GM18867 (cell line): ENCODE results near the gene TMEM256.

Experiments
- ATAC-seq: cut with Tn5 transposase; IDR thresholded peaks from one replicate; pipeline ENCODE4 v1.9.1; 2021; ENCODE audit warnings: mild to moderate bottlenecking, moderate library complexity; ENCODE audit not compliant: unreplicated experiment

TMEM256 gene

DNA sequence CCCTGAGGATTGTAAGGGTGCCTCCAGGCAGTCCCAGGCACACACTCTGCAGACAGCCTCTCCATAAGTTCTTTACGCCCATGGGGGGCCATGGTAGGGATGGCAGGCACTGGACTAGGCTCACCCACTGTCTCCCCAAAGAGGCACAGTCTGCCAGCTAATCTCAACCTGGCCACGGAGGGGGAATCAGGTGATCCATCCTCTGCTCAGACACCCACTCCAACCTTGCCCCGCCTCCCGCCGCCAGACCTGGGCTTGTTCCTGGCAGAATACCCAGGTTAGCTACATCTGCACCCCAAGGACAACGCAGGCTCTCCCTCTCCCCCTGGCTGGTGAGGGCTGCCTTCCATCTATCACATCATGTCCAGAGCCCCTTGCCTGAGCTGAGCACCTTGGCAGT, 5.0 kb upstream of the TMEM256 start:
- ATAC-seq = no peak

DNA sequence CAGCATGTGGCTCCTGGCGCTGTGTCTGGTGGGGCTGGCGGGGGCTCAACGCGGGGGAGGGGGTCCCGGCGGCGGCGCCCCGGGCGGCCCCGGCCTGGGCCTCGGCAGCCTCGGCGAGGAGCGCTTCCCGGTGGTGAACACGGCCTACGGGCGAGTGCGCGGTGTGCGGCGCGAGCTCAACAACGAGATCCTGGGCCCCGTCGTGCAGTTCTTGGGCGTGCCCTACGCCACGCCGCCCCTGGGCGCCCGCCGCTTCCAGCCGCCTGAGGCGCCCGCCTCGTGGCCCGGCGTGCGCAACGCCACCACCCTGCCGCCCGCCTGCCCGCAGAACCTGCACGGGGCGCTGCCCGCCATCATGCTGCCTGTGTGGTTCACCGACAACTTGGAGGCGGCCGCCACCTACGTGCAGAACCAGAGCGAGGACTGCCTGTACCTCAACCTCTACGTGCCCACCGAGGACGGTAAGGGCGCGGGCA, 4.4 kb upstream of the TMEM256 start:
- no peak for ATAC-seq

DNA sequence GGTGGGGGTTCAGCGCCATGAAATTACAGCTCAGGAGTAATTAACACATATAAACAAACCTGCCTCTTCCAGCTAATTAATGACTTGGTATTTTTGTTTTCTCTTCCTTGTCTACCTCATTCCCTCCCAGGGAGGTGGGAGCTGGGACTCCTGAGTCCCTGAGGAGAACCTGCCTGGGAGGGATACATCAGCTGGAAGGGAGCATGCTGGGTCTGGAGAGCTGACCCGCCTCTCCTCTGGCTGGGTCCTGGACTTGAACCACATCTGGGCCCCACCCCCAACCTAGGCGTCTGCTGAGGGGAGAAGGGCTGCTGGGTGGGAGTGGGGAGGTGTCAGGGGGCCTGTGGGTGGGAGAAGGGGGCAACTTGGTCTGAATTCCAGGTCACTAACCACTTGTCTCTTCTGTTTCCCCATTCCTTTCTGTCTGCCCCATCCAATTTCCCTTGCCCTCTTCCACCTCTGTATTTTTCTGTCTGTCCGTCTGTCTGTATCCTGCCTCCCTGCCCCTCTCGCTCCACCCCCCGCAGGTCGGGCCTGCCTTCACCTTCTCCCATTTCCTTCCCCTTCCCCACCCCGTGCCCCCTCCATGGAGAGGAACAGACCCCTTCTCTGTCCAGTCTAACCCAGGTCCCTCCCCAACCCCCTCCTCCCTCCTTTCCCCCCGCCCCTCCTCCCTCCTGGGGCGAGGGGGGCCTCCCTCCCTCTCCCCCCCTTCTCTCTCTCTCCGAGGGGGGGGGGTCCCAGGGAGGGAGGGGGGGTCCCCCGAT, 3.8 kb upstream of the TMEM256 start, which contains the start of gene NLGN2:
Gene NLGN2, plus strand, starts transcription at position 361 of the 767 bp plus-strand sequence. CDS start 411 bp downstream, outside the sequence.
- ATAC-seq = no peak

DNA sequence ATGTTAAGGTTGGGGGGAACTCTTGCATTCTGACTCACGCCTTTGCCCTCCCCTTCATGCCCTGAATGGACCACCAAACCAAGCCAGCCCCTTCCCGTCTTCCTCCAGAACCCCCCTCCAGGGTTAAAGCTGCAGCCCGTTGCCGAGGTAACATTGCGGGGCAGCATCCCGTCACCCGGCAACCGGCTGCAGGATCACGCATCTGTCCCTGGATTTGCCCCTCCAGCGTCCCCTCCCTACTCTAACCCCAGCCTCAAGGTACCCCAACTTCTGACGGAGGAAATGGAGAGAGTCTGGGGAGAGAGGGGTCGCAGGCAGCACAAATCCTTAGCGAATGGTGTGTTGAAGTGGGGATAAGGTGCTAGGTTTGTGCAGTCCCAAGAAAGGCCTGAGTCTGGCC, 3.2 kb upstream of the TMEM256 start:
- no peak for ATAC-seq

DNA sequence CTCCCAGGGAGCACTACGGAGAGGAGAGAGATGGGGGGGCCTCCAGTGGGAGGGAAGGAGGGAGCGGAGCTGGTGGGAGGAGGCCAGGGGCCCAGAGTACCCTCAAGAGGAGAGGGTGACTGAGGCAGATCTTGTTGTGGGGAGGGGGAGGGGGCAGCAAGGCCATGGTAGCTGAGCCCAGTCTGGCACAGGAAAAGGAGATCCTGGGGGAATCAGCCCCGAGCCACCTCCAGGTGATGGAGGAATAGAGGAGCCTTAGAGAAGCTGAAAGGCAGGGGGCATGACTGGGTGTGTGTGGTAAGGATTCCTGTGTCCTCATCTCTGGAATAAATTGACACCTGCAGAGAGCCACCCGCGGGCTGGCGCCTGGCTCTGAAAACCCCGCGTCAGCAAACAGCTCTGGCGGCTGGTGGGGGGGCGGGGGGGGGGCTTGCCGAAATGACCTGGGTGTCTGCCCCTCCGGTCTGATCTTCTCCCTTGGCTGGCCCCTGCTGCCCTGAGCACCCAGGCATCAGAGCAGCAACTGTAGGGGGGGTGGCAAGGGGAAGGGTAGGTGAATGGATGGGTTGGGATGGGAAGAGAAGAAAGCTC, 2.4 kb upstream of the TMEM256 start:
- ATAC-seq = no peak

DNA sequence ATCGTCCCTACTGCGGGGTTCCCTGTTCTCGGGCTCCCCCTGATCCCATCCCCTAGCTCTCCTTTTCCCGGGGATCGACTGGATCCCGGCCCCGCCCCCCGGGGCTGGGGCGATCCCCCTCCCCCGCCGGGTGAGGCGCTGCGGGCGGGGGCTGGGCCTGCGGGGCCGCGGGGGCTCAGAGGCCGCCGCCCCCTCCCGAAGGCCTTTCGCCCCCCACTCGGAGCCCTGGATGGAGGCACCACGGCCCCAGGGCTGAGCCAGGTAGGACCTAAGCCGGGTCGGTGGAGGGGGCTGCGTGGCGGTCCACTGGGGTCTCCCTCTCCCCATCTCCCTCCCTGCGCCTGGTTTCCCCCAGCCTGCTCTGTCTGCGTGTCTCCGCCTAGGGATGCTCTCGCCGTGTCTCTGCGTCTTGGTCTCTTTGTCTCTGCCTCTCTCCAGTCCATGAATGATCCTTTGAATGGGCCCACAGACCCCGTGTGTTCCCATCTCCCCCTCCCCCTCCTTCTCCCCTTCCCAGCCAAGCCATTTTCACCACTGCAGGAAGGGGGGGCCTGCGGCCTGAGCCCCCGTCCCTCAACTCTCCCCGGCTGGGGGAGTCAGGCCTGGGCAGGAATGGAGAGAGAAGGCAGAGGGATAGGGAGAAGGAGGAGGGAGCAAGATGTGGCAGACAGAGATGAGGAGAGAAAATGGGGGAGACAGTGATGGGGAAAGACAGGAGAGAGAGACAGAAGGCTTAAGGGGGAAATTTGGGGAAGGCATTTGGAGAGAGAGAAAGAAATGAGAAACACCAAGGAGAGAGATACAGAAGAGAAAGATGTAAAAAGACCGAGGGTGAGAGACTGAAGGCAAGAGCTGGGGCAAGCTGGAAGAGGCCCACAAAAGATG, 1.7 kb upstream of the TMEM256 start:
- ATAC-seq = no peak

DNA sequence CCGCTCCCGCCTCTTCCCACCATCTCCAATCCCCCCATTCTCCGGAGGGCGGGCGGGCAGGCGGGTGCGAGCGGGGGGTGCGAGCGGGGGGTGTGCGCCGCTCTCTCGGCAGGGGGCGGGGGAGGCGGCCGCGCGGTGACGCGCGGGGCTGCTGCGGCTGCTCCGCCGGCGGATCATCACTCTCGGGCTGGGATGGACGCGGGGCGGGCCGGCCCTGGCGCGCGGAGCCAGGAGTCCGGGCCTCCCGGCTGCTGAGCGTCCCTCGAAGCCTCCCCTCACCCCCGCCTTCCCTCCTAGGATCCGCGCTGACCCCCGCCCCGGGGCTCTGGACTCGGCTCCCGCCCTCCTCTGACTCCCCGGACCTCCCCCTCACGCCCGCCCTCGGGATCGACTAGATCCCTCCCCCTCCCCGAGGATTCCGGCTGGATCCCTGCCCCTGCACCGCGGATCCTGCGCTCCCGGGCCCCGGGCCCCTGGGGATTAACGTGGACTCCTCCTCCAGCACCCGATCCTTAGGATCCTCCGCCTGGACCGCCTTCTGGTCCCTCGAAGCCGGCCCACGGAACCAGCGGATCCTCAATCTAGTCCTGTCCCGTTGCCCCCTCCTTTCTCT, 946 bp upstream of the TMEM256 start:
- ATAC-seq = peak; percentile 20

DNA sequence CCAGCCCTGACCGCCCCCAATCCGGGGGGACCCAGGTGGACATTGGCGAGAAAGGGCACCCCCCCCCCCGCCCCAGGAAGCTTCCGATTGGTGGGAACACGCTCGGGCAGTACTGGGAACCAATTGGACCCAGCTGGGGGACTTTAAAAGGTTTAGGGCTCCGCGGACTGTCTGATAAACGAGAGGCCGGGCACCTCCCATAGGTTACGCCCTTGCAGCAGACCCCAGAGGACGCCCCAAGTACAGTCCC, 245 bp downstream of the TMEM256 start:
- no peak for ATAC-seq

DNA sequence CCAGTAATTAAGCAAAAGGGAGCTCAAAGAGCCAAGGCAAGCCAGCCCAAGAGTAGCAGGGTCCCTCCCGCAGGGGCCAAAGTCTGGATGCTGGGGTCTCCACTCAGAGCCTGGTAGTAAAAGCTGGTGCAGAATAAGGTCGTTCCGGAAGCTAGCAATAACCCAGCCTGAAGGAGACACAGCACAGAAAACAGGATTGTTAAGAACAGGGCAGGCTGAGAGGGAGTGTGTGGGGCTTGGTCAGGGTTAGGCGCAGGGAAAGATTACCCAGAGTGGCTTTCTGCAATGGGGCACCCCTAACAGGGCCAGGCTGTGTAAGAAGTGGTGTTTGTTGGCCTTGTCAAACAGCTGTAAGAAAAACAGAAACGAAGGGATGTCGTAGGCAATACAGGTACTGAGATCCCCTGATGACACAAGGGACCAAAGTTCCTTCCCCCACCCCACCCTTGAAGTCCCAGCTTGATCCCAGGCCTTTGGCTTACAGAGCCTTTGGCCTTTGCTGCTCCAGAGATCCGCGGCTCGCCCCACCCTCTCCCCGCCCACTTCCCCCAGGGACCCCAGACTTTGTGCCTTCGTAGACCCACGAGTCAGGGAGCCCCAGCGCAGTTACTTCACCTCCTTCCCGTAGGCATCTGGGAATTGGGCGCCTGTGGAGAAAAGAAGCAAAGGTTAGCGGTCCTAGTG, 712 bp downstream of the TMEM256 start:
- ATAC-seq = no peak

DNA sequence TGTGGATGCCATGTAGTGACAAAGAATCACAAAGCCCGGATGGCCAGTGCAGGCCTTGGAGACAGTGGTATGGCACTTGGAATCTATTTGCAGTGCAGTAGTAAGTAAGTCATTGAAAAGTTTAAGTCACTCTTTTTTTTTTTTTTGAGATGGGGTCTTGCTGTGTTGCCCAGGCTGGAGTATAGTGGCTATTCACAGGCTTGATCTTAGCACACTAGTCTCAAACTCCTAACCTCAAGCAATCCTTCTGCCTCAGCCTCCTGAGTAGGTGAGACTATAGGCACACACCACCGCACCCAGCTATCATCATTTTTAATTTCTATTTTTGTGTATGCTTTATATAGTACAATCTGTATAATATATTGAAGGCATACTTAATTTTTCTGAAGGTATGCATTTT, 5.3 kb downstream of the TMEM256 start:
- no peak for ATAC-seq

DNA sequence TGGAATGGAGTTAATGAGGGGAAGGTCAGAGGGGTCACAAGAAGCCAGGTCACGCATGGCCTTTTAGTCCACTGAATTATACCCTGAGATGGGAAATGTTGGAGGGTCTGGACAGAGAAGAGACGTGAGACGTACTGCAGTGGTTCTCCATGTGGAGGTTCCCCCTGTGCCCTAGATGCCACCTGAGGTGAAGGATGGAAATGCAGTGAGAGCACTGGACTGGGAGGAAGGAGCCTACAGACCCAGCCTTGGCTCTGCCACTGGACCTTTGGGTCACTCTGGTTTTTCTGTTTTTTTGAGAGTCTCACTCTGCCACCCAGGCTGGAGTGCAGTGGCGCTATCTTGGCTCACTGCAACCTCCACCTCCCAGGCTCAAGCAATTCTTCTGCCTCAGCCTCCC, 7.8 kb downstream of the TMEM256 start:
- ATAC-seq = no peak

DNA sequence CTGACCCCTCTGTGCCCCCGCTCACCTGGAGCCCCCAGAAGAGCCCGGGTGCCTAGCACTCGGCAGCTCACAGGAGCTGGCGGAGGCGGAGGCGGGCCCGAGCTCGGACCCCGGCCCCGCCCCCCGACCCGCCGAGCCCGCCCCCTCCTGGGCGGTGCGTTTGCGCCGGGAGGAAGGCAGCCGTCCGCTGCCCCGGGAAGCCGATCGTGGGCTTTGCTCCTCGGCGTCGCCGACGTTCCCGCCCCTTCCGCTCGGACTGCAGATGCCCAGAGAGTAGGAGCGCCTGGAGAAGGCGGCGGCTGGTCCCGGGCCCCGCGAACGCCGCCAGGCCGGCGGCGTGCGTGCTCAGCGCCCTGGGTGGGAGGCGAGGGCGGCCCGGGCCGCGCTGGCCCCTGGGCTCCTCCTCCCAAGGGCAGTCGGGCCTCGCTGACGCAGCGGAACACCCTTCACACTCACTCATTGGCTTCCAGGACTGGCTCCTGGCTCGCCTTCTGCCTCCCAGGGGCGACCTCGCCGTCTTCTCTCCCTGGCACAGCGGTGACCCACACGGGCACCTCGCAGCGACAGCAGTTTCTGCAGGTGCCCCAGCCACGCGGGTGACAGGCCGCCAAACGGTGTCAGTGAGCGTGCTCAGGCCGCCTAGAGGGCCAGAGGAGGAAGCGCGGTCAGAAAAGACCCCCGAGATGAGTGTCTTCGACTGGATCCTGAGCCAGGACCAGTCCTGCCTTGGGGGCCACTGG, 9.3 kb downstream of the TMEM256 start, which contains the start of gene PLSCR3:
Gene PLSCR3, minus strand, starts transcription at position 74 of the 740 bp plus-strand sequence. CDS start 415 bp downstream, outside the sequence.
- ATAC-seq = peak; percentile 83

DNA sequence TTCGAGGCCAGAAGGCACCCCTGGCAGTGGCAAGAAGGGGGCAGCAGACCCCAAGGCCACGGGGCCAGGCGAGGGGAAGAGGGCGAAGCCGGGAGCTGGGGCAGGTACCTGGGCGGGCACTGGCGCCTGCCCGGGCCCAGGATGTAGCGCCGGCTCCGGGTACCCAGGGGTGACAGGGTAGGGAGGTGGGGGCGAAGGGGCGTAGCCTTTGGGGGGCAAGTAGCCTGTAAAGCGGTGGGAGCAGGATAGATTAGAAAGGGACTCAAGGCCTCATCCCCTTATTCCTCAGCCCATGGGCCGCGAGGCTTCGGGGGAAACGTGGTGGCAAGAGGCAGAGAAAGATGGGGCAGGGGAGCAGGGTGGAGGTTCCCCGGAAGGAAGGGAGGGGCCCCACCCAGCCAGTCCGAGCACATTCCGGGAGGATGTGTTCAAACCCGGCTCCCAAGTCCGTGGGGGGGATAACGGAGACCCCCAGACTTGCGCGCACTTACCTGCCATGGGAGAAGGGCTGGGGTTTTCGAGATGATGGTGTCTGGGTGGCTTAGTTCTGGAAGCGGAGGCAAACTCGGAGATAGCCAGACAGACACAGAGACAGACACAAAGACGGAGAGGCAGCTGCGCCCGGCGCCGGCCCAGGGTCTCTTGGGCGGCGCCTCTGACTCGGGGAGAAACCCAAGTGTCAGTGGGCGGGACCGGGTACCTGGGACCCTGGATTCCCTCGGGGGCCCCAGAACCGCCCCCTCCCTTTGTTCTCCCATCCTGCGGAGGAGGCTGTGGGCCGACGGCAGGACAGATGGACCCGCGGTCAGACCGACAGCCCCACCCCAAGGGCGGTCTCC, 10.1 kb downstream of the TMEM256 start:
- peak; percentile 32 for ATAC-seq

DNA sequence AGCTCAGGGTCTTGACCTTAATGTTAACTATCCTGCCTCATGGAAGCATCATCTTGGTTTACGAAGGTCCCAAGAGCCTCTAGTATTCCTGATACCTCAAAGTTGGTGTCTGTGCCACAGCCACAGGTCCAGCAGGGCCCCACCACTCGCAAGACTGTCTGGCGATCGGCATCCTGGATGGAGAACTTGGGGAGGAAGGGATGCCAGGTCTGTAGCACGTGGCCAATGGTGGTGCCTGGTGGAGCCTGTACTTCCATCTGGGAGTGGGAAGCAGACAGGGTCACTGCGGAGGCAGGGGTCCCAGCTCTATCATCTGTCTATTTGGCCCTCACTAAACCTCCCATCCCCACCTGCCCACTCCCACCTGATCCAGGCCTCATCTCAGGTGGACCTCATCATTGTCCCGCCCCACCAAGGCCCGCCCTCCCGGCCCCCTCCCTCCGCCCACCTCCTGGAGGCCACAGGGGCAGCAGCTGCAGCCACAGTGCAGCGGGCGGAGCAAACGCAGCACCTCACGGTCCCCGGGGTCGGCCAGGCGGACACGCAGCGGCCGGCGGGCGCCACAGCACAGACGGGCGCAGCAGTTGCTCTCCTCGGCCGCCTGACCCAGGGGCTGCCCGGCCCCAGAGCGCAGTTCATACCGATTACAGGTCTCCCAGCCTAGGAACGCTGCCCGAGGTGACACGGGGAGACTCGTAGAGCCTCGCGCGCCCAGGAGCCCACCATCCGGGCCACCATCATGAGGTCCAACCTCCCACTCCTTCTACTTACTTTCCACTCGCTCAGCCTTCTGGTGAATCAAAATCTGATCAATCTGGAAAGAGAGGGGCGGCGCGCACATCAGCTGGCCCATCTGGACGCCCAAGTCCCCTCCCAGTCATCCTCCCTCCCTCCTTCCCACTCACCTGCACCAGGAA, 10.9 kb downstream of the TMEM256 start:
- no peak for ATAC-seq

DNA sequence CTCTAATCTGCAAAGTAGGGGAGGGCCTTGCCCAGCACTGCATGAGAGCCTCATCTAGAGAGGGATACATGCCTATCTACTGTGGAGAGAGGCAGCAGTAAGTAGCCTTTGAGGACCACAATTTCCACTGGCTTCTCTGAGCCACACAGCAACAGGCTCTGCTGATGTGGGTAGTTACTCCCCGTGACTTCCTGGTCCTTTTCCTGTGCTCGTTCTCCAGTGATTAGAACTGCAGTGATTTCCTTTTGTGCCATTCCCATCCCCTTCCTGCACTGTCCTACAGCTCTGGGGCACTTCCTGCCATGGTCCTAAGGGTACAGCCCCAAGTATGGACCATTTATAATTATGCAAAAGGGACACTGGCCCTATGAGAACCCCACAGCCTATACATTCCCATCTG, 12.6 kb downstream of the TMEM256 start:
- ATAC-seq = no peak

DNA sequence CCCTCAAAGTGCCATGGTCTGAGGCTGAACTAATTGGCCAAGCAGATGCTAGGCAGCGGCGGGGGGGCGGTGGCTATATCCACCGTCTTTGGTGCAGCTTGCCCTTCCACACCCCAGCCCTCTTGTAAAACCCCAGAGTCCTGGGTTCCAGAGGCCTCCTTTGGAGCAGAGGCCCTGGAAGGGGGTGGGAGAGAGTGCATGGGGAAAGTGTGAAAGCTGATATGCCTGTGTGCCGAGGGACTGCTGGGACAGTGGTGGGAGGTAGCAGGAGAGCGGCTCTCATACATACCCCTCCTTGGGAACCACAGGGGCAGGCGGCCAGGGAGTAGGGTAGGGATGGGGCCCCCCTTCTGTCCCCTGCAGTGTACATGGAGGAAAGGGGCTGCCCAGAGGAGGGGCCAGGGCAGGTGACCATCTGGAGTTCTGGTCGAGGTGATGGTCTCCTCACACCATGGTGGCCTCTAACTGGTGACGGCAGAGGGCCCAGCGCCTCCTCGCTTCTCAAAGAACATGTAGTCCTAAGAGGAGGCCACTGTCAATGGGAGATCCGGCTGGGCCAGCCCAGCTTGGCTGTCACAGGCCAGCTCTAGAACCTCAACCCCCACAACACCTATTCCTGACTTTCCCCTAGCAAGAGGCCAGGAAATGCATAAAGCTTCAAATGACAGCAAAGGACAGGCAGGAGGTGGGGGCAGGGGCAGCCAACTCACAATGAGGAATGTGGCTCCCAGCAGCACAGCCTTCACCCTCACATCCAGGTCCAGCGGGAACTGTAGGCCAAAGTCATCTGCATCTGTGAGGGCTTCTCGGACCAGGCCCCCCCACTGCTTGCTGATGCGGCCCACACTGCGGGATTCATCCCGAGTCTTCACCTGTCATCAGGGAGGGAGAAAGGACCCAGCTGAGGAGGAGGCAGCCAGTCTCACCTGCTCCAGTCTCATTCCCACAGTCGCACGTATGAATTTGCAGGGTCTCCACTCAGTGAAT, 13.7 kb downstream of the TMEM256 start:
- no peak for ATAC-seq

DNA sequence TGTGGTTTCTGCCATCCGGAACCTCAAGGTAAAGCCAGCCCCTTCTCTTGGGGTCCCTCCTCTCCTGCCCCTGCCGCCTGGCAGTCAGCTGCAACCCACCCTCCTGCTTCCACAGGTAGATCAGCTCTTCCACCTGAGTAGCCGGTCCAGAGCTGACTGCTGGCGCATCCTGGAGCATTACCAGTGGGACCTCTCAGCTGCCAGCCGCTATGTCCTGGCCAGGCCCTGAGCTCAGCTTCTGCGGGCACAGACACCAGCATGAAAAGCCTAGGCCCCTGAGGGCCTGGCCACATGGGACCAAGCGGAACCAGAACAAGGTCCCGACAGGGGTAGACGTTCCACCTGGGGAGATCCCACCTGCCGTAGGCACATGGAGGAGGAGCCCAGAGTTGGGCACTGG, 15.0 kb downstream of the TMEM256 start:
- no peak for ATAC-seq
